GM21367 (cell line): Measurements from ENCODE around the gene SCRN3.
"Not testable (repeated sequence)": the region's sequence is repeated elsewhere in the genome, so short reads cannot be mapped to it uniquely, and the experiment has no call there.

Experiments
- ATAC-seq: cut with Tn5 transposase; IDR thresholded peaks from one replicate; pipeline ENCODE4 v1.9.1; 2021; ENCODE audit not compliant: unreplicated experiment

Gene SCRN3

GRCh38 chr2:174403628-174404027 is 8.1 kb downstream of the SCRN3 start:
- ATAC-seq = no peak

DNA sequence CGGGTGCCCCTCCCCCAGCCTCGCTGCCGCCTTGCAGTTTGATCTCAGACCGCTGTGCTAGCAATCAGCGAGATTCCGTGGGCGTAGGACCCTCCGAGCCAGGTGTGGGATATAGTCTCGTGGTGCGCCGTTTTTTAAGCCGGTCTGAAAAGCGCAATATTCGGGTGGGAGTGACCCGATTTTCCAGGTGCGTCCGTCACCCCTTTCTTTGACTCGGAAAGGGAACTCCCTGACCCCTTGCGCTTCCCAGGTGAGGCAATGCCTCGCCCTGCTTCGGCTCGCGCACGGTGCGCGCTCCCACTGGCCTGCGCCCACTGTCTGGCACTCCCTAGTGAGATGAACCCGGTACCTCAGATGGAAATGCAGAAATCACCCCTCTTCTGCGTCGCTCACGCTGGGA is 14.5 kb downstream of the SCRN3 start:
- not testable (repeated sequence) for ATAC-seq

DNA sequence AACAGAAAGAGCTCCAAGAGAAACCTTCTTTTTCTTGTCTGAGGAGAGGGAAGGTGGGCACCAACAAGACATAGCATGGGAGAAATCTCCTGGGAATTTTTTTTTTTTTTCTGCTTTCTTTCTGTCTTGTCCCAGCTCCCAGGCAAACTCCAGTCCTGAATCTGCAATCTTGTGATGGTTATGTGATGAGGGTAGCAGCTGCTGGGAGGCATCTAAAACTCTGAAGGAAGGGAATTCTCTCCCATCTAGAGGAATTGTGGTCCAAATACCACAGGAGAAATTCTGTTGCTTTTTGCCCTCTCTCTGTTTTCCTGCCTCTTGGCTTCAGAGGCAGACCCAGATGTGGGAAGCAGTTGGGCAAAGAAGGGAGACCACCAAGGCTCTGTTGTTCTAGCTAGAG is 16.7 kb downstream of the SCRN3 start:
- ATAC-seq = no peak

- no peak for ATAC-seq
These were observed 32.7 kb downstream of the SCRN3 start for GRCh38 chr2:174428214-174428613.

- no peak for ATAC-seq
These were observed 34.5 kb downstream of the SCRN3 start for GRCh38 chr2:174430066-174430465.

DNA sequence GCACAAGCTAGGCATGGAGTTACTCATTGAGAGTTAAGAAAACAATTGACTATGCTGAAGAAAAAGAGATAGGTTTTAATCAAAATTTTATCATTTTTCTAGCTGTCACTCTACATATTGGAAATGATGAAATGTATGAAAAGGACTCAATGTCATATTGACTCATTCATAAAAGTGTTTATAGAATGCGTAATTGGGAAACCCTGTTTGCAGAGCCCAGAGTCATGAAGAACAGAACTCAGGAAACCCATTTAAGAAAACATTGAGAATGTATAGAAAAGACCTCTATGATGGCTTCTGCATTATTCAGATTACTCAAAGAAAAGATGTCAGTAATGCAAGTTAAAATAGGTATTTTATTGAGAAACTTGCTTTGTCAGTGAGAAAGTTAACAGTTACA is 36.4 kb downstream of the SCRN3 start:
- no peak for ATAC-seq

GRCh38 chr2:174436351-174436750 is 40.8 kb downstream of the SCRN3 start:
- no peak for ATAC-seq

GRCh38 chr2:174438146-174438886 is 42.8 kb downstream of the SCRN3 start:
- no peak for ATAC-seq

- ATAC-seq = no peak
These were observed 43.8 kb downstream of the SCRN3 start for GRCh38 chr2:174439323-174439722.

DNA sequence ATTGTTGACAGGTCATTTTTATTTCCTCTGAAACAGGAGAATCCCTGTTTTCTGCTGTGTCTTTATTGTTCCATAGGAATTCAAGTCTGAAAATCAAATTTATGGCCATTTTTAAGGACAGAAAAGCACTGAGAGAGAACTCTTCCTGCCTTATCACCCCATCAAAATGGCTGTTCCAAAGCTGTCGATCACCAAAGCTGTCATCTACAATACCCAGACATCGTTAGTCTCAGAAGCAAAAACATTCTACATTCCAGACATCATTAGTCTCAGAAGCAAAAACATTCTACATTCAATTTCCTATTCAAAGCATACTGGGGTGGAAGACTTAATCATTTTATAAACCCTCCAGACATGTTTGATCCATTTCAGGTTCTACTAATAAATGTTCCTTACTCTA is 44.4 kb downstream of the SCRN3 start:
- ATAC-seq = no peak

GRCh38 chr2:174442546-174443510 is 47.3 kb downstream of the SCRN3 start:
- ATAC-seq = no peak

GRCh38 chr2:174444761-174445160 is 49.2 kb downstream of the SCRN3 start:
- ATAC-seq = no peak

GRCh38 chr2:174445248-174445647 is 49.7 kb downstream of the SCRN3 start:
- ATAC-seq = no peak

- no peak for ATAC-seq
These were observed 51.0 kb downstream of the SCRN3 start for GRCh38 chr2:174446531-174446930.

DNA sequence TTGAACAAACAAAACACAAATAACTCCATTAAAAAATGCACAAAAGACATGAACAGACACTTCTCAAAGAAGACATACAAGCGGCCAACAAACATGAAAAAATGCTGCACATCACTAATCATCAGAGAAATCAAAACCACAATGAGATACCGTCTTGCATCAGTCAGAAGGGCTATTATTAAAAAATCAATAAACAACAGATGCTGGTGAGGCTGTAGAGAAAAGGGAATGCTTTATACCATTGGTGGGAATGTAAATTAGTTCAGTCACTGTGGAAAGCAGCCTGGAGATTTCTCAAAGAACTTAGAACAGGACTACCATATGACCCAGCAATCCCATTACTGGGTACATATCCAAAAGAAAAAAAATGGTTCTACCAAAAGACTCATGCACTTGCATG is 53.5 kb downstream of the SCRN3 start:
- ATAC-seq = no peak

DNA sequence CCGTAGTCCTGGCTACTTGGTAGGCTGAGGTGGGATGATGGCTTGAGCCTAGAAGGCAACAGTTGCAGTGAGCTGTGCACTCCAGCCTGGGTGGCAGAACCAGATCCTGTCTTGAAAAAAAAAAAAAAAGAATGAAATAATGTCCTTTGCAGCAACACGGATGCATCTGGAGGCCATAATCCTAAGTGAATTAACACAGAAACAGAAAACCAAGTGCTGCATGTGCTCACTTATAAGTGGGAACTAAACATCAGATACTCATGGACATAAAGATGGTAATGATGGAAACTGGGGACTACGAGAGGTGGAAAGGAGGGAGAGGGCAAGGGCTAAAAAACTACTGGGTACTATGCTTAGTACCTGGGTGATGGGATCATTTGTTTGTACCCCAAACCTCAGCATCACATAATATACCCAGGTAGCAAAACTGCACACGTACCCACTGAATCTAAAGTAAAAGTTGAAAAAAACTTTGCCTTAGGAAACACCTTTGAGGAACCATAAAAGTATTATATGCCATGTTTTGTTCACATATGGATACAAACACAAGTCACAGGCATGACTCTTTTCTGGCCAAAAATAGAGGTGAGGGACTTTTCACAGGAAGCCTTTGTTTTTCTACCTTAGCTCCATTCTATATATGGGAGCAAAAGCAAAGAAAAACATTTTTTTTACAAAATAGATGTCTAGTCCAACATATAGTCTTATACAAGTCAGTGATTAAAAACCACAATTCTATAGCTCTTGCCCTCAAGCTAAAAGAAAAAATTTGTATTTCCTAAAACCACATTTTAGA is 54.7 kb downstream of the SCRN3 start:
- ATAC-seq = no peak

GRCh38 chr2:174454566-174454965 is 59.0 kb downstream of the SCRN3 start:
- no peak for ATAC-seq

DNA sequence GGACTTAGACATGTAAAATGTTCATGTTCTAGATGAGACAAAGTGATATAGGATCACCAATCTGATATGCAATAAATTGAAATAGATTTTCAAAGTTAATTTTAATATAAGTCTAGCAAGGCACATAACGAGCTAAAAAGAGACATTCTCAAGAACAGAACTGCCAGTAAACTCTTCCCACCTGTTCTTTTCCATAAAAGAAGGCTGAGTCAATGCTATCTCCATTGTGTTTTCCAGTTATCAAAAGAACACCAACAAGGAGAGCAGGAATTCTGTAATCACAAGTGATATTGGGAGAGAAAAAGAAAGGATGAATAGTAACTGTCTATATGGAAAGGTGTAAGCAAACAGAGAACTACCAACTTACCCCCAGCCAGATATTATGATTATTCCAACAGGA is 65.7 kb downstream of the SCRN3 start:
- no peak for ATAC-seq

- no peak for ATAC-seq
These were observed 69.8 kb downstream of the SCRN3 start for GRCh38 chr2:174465327-174465726.

DNA sequence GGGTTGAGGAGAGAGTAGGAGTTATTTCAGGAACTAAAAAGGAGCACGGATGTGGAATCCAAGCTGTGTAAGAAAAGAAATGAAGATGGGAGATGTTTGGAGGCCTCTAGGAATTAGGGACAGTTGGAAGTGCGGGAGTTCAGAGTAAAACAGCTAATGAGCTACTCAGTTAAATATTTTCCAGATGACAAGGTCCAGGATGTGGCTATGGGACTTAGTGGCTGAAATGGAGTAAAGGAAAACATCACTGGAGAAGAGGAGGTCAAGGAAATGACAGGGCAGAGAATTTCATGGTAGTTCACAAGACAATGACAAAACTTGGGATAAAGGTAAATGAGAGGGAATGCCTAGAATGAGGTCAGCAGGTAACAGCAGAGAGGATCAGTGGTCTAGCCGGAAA is 78.3 kb downstream of the SCRN3 start:
- no peak for ATAC-seq

- no peak for ATAC-seq
These were observed 82.2 kb downstream of the SCRN3 start for GRCh38 chr2:174477759-174478158.
